ENCODE results near the gene SLC66A2. TPM values are rescaled to one million over a fixed set of nuclear protein-coding genes. Genes with fewer than 3 reads are reported as not detected.

SLC66A2 gene
- total RNA-seq, 1 experiment from 2014 or later: 13.0 TPM

- DNase-seq: no peak
- Histone ChIP-seq H2AFZ (ENCODE audit: low read length) (no peak overlapping the region), H3K27me3 (ENCODE audit: insufficient read depth, low read length) (no peaks in the 10 kb centered on the region), H3K23me2 (ENCODE audit: insufficient read length, low read depth, low read length, poor library complexity, severe bottlenecking) (no peaks in the 10 kb centered on the region), H2BK12ac (ENCODE audit: insufficient read length, low read depth, low read length) (no peak overlapping the region), H3T11ph (ENCODE audit: low read length) (no peak overlapping the region), H4K91ac (ENCODE audit: insufficient read length, low read depth, low read length) (no peak overlapping the region), H4K8ac (replicated peaks; ENCODE audit: insufficient read length, low read depth, low read length) (no peak overlapping the region), H4K5ac (ENCODE audit: insufficient read length, low read depth, low read length) (no peak overlapping the region), H2AK5ac (ENCODE audit: insufficient read length, low read length) (no peak overlapping the region), H2BK120ac (ENCODE audit: low read depth, low read length, poor library complexity, severe bottlenecking) (no peak overlapping the region), H3K4me1 (ENCODE audit: insufficient read depth, low read length) (no peaks in the 10 kb centered on the region), H3K27ac (ENCODE audit: insufficient read length, low read depth, low read length) (no peak overlapping the region), H3K4ac (ENCODE audit: low read depth, low read length) (no peak overlapping the region), H2BK5ac (ENCODE audit: insufficient read length, low read length) (no peak overlapping the region), H3K56ac (ENCODE audit: insufficient read length, low read depth, low read length) (no peak overlapping the region), H3K9me3 (ENCODE audit: control insufficient read depth, low read depth, low read length) (peaks cover 1% of the 10 kb centered on the region), H3K79me1 (ENCODE audit: insufficient read depth, low read depth, low read length, poor library complexity, severe bottlenecking) (no peaks in the 10 kb centered on the region), H3K14ac (ENCODE audit: insufficient read depth, low read length) (no peak overlapping the region), H3K23ac (ENCODE audit: insufficient read length, low read depth, low read length) (no peak overlapping the region), H3K9ac (ENCODE audit: extremely low read depth, insufficient read length, low read length) (no peak overlapping the region), H3K79me2 (ENCODE audit: insufficient read depth, low read length) (no peaks in the 10 kb centered on the region), H3K4me2 (ENCODE audit: insufficient read depth, insufficient read length, low read length) (no peak overlapping the region), H2BK15ac (ENCODE audit: low read depth, low read length) (no peak overlapping the region), H2BK20ac (ENCODE audit: low read depth, low read length, poor library complexity, severe bottlenecking) (no peak overlapping the region), H4K20me1 (ENCODE audit: control insufficient read depth, insufficient read depth, insufficient read length) (no peaks in the 10 kb centered on the region), H3K18ac (ENCODE audit: insufficient read length, low read depth, low read length) (no peak overlapping the region)
- Mint-ChIP-seq H3K4me1 (no peaks in the 10 kb centered on the region), H3K9me3 (peaks cover 16 to 34% of the 10 kb centered on the region in 2 experiments), H3K27me3 (ENCODE audit: low read depth) (peaks cover 4% of the 10 kb centered on the region), H3K4me3 (no peak overlapping the region), H3K36me3 (ENCODE audit: insufficient read depth in 1 of 3, low read depth in 3 of 3) (peaks cover 14 to 37% (median 22%) of the 10 kb centered on the region in 3 experiments), H3K27ac (peak overlapping the region in 1 of 3 experiments; percentile 22; a peak in 1 of 7 replicates)
- WGBS (ENCODE audit: extremely low coverage, insufficient read length, low lambda C conversion rate): no CpG with 5 or more reads among the region's 25 CpGs
- TF ChIP-seq CTCF (conservative IDR thresholded peaks at IDR 0.05): no peak
These were observed 47.6 kb downstream of the SLC66A2 start for GRCh38 chr18:79903787-79904356.
